ENCODE results near the gene TRIO.

TRIO gene

GRCh38 chr5:14167211-14167845, 24.2 kb downstream of the TRIO start:
- H3K4me3 ChIP-seq (ENCODE audit: low read length), result no peak overlapping the region
- peak; percentile 59 for DNase-seq (ENCODE audit: low read depth)
- TF ChIP-seq CTCF (conservative IDR thresholded peaks at IDR 0.05; ENCODE audit: low read length), result no peak

GRCh38 chr5:14168144-14168792, 25.1 kb downstream of the TRIO start:
- peak; percentile 32 for DNase-seq (ENCODE audit: low read depth)
- H3K4me3 ChIP-seq (ENCODE audit: low read length), result no peak overlapping the region

GRCh38 chr5:14168793-14169262, 25.7 kb downstream of the TRIO start:
- no peak overlapping the region for H3K4me3 ChIP-seq (ENCODE audit: low read length)
- no peak for DNase-seq (ENCODE audit: low read depth)
- no peak for TF ChIP-seq CTCF (conservative IDR thresholded peaks at IDR 0.05; ENCODE audit: low read length)

More at GRCh38 chr5:14168144-14168792, 25.1 kb downstream of the TRIO start:
- TF ChIP-seq CTCF (conservative IDR thresholded peaks at IDR 0.05; ENCODE audit: low read length), result no peak

- no peak overlapping the region for H3K4me3 ChIP-seq (ENCODE audit: low read length)
- no peak for TF ChIP-seq CTCF (conservative IDR thresholded peaks at IDR 0.05; ENCODE audit: low read length)
- peak; percentile 87 for DNase-seq (ENCODE audit: low read depth)
Observed at GRCh38 chr5:14171046-14171445, 27.9 kb downstream of the TRIO start.

- no peak for TF ChIP-seq CTCF (conservative IDR thresholded peaks at IDR 0.05; ENCODE audit: low read length)
- DNase-seq (ENCODE audit: low read depth), result peak; percentile 73
- no peak overlapping the region for H3K4me3 ChIP-seq (ENCODE audit: low read length)
Observed at GRCh38 chr5:14171621-14172020, 28.5 kb downstream of the TRIO start.

- TF ChIP-seq CTCF (conservative IDR thresholded peaks at IDR 0.05; ENCODE audit: low read length), result no peak
- DNase-seq (ENCODE audit: low read depth), result no peak
- no peak overlapping the region for H3K4me3 ChIP-seq (ENCODE audit: low read length)
Observed at GRCh38 chr5:14172149-14172795, 29.1 kb downstream of the TRIO start.
